MM.1S (cell line): Measurements from ENCODE around the gene PNMA5.
"Not testable (repeated sequence)": the region's sequence is repeated elsewhere in the genome, so short reads cannot be mapped to it uniquely, and the experiment has no call there.

Experiments
- DNase-seq: peaks from one replicate; pipeline ENCODE4 v3.0.0-alpha.2; 2015
- H2AFZ ChIP-seq: fragments of 300-600 bp; sonication (generic); 2 replicates; pipeline ENCODE4 v1.6.0; 2016; ENCODE audit warnings: antibody characterized with exemption, low read length
- H3F3A ChIP-seq: fragments of 300-600 bp; sonication (generic); 2 replicates; pipeline ENCODE4 v1.6.1; 2016; ENCODE audit warnings: mild to moderate bottlenecking, antibody characterized with exemption, low read length, moderate library complexity, mixed read lengths; ENCODE audit not compliant: insufficient read depth
- H3K27ac ChIP-seq: fragments of 300-600 bp; sonication (generic); 2 replicates; pipeline ENCODE4 v1.5.1; 2016; ENCODE audit warnings: mild to moderate bottlenecking, low read length
- H3K27me3 ChIP-seq: fragments of 300-600 bp; sonication (generic); replicated peaks from 2 replicates; pipeline ENCODE4 v1.6.0; 2016; ENCODE audit warnings: low read length; ENCODE audit not compliant: insufficient read depth
- H3K36me3 ChIP-seq: fragments of 300-600 bp; sonication (generic); replicated peaks from 2 replicates; pipeline ENCODE4 v1.6.1; 2016; ENCODE audit warnings: mild to moderate bottlenecking, low read length, mixed read lengths; ENCODE audit not compliant: insufficient read depth
- H3K4me1 ChIP-seq: fragments of 300-600 bp; sonication (generic); 2 replicates; pipeline ENCODE4 v1.6.1; 2016; ENCODE audit warnings: low read length, mixed read lengths
- H3K4me2 ChIP-seq: fragments of 300-600 bp; sonication (generic); 2 replicates; pipeline ENCODE4 v1.6.0; 2016; ENCODE audit warnings: low read depth, low read length
- H3K4me3 ChIP-seq: fragments of 300-600 bp; sonication (generic); 2 replicates; pipeline ENCODE4 v1.5.1; 2016; ENCODE audit warnings: low read length, mixed read lengths
- H3K79me2 ChIP-seq: fragments of 300-600 bp; sonication (generic); 2 replicates; pipeline ENCODE4 v1.6.1; 2016; ENCODE audit warnings: mixed run types, low read length, mixed read lengths
- H3K9ac ChIP-seq: fragments of 300-600 bp; sonication (generic); 2 replicates; pipeline ENCODE4 v1.6.1; 2016; ENCODE audit warnings: low read length, mixed read lengths
- H3K9me2 ChIP-seq: fragments of 300-600 bp; sonication (generic); replicated peaks from 2 replicates; pipeline ENCODE4 v1.6.1; 2016; ENCODE audit warnings: mild to moderate bottlenecking, low read length, mixed read lengths; ENCODE audit not compliant: insufficient read depth
- H3K9me3 ChIP-seq: fragments of 300-600 bp; sonication (generic); replicated peaks from 2 replicates; pipeline ENCODE4 v1.6.1; 2016; ENCODE audit warnings: mild to moderate bottlenecking, low read length, mixed read lengths; ENCODE audit not compliant: insufficient read depth
- H4K20me1 ChIP-seq: fragments of 300-600 bp; sonication (generic); 2 replicates; pipeline ENCODE4 v1.6.1; 2016; ENCODE audit warnings: mild to moderate bottlenecking, low read length, moderate library complexity, mixed read lengths; ENCODE audit not compliant: insufficient read depth
- EZH2 ChIP-seq: fragments of 300-600 bp; sonication (generic); optimal IDR thresholded peaks from 2 replicates; pipeline ENCODE3; 2017; ENCODE audit warnings: low read depth, mild to moderate bottlenecking, antibody characterized with exemption, low read length, mixed read lengths
- EZH2phosphoT487 ChIP-seq: fragments of 300-600 bp; sonication (generic); IDR thresholded peaks from 2 replicates; pipeline ENCODE4 v1.6.1; 2018; ENCODE audit warnings: antibody characterized with exemption, low read length
- TF ChIP-seq, protein P1 (sequence below): fragments of 300-600 bp; sonication (generic); IDR thresholded peaks from 2 replicates; pipeline ENCODE4 v1.5.1; 2016; ENCODE audit warnings: antibody characterized with exemption, low read length, mixed read lengths

The PNMA5 gene

GRCh38 chrX:153029875-153030274 lies 36.0 kb upstream of the PNMA5 start:
- H3K79me2 ChIP-seq, result no peaks in the 10 kb centered on the region
- no peaks in the 10 kb centered on the region for H3K36me3 ChIP-seq
- no peak for TF ChIP-seq EZH2
- TF ChIP-seq, protein P1, sequence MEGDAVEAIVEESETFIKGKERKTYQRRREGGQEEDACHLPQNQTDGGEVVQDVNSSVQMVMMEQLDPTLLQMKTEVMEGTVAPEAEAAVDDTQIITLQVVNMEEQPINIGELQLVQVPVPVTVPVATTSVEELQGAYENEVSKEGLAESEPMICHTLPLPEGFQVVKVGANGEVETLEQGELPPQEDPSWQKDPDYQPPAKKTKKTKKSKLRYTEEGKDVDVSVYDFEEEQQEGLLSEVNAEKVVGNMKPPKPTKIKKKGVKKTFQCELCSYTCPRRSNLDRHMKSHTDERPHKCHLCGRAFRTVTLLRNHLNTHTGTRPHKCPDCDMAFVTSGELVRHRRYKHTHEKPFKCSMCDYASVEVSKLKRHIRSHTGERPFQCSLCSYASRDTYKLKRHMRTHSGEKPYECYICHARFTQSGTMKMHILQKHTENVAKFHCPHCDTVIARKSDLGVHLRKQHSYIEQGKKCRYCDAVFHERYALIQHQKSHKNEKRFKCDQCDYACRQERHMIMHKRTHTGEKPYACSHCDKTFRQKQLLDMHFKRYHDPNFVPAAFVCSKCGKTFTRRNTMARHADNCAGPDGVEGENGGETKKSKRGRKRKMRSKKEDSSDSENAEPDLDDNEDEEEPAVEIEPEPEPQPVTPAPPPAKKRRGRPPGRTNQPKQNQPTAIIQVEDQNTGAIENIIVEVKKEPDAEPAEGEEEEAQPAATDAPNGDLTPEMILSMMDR, result no peak
- TF ChIP-seq EZH2phosphoT487, result no peak
- no peaks in the 10 kb centered on the region for H3K9me2 ChIP-seq
- no peaks in the 10 kb centered on the region for H4K20me1 ChIP-seq
- H3K9me3 ChIP-seq, result no peaks in the 10 kb centered on the region
- H2AFZ ChIP-seq, result no peak overlapping the region
- H3K4me1 ChIP-seq, result no peaks in the 10 kb centered on the region
- H3K9ac ChIP-seq, result no peak overlapping the region
- H3K4me2 ChIP-seq, result no peak overlapping the region
- H3K4me3 ChIP-seq, result no peak overlapping the region
- no peaks in the 10 kb centered on the region for H3K27me3 ChIP-seq
- DNase-seq, result no peak
- H3K27ac ChIP-seq, result no peak overlapping the region
- no peaks in the 10 kb centered on the region for H3F3A ChIP-seq

DNA sequence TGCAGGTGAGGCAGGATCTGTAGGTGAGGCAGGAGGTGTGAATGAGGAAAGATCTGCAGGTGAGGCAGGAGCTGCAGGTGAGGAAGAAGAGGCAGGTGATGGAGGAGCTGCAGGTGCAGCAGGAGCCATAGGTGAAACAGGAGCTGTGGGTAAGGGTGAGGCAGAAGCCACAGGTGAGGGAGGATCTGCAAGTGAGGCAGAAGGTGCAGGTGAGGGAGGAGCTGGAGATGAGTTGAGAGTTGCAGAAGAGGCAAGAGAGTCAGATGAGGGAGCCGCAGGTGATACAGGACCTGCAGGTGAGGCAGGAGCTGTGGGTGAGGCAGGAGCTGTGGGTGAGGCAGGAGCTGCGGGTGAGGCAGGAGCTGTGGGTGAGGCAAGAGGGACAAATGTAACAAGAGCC lies 35.2 kb upstream of the PNMA5 start:
- H3K9ac ChIP-seq, result no peak overlapping the region
- no peaks in the 10 kb centered on the region for H3K36me3 ChIP-seq
- no peak for TF ChIP-seq EZH2phosphoT487
- TF ChIP-seq EZH2, result no peak
- TF ChIP-seq, protein P1, result no peak
- H3K27me3 ChIP-seq, result no peaks in the 10 kb centered on the region
- no peaks in the 10 kb centered on the region for H3K9me2 ChIP-seq
- no peak overlapping the region for H2AFZ ChIP-seq
- no peaks in the 10 kb centered on the region for H3K79me2 ChIP-seq
- H3F3A ChIP-seq, result no peaks in the 10 kb centered on the region
- no peak overlapping the region for H3K27ac ChIP-seq
- no peaks in the 10 kb centered on the region for H3K9me3 ChIP-seq
- no peaks in the 10 kb centered on the region for H4K20me1 ChIP-seq
- no peak overlapping the region for H3K4me3 ChIP-seq
- H3K4me2 ChIP-seq, result no peak overlapping the region
- no peaks in the 10 kb centered on the region for H3K4me1 ChIP-seq
- no peak for DNase-seq

DNA sequence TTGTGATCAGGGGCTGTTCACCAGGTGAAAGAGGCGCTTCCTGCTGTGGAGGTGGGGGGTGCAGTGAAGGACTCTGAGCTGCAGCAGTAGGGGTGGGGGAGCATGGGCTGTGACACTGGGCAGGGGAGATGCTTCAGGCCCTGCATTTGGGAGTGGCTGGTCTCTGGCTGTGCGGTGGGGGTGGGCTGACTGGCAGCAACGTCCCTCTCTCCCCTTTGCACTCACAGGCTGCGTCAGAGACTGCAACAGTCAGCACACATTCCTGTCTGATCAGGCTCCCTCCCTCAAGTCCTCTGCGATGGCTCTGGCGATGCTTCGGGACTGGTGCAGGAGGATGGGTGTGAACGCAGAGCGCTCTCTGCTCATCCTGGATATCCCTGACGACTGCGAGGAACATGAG lies 34.6 kb upstream of the PNMA5 start:
- not testable (repeated sequence) for H3F3A ChIP-seq, H3K9me2 ChIP-seq, H2AFZ ChIP-seq, H3K9me3 ChIP-seq, H3K27ac ChIP-seq, DNase-seq, H3K9ac ChIP-seq, H3K4me1 ChIP-seq, H3K36me3 ChIP-seq, H3K27me3 ChIP-seq, H3K4me3 ChIP-seq, H3K79me2 ChIP-seq, H3K4me2 ChIP-seq, H4K20me1 ChIP-seq

DNA sequence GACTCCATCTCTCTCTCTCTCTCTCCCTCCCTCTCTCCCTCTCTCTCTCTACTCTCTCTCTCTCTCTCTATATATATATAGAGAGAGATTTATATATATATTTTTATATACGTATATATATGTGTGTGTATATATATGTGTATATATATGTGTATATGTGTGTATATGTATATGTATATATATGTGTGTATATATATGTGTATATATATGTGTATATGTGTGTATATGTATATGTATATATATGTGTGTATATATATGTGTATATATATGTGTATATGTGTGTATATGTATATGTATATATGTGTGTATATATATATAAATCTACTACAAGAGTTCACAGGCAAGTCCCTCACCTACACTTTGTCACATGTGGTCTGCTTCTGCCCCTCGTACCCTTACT lies 32.6 kb upstream of the PNMA5 start:
- not testable (repeated sequence) for H2AFZ ChIP-seq, H3K36me3 ChIP-seq, H4K20me1 ChIP-seq, H3K4me3 ChIP-seq, H3K27ac ChIP-seq, H3F3A ChIP-seq, H3K9me2 ChIP-seq, H3K9me3 ChIP-seq, DNase-seq, H3K4me2 ChIP-seq, H3K9ac ChIP-seq, H3K4me1 ChIP-seq, H3K27me3 ChIP-seq, H3K79me2 ChIP-seq
